NCI-H1417 (cell line): Measurements from ENCODE around the gene MED12L.
"Not testable (repeated sequence)": the region's sequence is repeated elsewhere in the genome, so short reads cannot be mapped to it uniquely, and the experiment has no call there.

Source experiments
- DNase-seq, 3 experiments: peaks; one replicate each; lab custom pipeline; 2025; lab: John Stamatoyannopoulos, UW

The MED12L gene

DNA sequence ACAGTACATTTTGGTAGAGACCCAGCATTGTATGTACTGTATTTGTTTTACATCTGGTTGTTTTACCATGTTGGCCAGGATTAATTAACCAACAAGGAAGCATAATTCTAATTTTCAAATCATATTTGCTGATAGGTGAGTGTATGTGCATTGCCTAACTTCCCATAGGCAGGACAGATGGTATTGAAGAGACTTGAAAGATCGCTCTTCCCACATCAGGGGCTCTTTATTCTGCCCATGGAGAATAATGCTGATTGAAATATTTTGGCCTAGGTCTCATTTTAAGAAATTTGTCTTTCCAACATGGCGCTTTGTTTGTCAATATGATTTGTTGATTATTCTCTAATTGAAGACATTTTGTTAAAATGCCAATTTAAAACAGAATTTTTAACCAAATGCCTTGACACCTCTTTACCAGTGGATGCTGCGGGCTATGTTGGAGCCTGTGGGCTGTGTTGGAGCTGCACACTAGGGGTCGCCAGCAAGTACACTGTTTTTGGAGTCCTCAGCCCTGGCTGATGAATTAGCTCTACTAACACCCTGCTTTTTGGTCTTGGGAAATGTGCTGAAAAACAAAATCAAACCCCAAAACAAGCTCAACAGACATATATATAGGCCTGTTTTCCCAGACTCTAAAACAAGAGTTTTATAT is 293.7 kb downstream of the MED12L start:
- no peak for DNase-seq

DNA sequence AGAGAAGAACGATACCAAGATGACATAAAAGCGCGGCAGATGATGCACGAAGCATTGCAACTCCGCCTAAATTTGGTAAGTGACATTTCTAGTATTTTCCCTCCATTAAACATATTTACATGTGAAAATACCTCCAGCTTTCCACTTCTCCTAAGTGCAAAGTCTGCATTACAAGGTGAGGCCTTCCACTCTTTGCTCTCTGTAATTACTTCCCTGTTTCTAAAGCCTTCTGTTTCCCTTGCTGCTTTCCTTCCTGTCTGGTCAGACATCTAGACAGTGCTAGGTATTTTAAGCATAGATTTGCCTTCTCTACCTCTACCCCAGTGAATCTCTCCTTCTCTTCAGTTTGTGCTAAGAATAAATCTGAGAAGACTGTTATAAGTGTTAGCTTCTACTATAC is 297.2 kb downstream of the MED12L start:
- no peak for DNase-seq

DNA sequence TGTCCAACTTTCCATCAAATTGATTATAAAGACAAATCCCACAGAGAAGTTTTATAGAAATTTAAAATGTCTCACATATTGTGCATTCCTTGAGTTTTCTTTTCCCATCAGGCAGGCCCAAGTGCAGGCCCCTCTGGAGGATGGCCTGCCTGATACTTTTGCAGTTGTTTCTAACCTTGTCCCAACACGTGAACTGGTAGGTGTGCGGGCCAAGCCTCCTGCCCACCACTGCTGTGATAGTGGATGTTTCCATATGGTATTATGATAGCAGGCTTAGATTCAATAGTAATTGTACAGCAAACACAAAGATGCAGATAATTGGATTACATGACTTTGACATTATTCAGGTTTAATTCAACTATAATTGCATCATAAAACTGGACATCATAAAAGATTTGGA is 297.6 kb downstream of the MED12L start:
- no peak for DNase-seq

DNA sequence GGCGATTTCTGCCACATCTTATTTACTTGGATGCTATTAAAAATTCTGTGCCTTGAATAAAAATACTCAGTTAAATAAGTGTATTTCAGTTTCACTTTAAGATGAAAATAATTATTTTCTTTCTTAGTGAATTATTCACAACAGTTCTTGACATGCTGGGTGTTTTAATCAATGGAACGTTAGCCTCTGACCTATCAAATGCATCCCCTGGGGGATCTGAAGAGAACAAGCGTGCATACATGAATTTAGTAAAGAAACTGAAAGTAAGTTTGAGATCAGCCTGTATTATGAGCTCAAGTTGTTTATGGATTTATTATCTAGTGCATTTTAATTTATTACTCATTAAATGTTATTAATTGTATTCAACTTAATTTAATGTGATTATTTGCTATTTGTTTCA is 298.5 kb downstream of the MED12L start:
- no peak for DNase-seq

DNA sequence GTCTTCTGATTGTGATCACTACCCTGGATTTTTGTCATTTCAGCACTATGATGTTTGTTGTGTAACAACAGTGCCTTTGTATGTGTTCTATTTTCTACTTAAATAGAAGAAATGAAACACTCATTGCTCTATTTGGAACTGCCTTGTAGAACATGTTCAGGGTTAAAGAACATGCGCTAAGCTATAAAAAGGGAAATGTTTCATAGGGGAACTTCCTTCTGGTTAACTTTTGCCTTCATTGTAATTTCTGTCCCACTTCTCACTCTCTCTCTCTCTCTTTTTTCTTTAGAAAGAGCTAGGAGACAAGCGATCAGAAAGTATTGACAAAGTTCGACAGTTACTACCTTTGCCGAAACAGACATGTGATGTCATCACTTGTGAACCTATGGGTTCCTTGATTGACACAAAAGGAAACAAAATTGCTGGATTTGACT is 299.3 kb downstream of the MED12L start, which contains the start of gene P2RY12:
TSS of gene P2RY12 (minus strand) at position 13 of the 434 bp plus-strand sequence. CDS start 45,908 bp downstream, outside the sequence.
- no peak for DNase-seq

DNA sequence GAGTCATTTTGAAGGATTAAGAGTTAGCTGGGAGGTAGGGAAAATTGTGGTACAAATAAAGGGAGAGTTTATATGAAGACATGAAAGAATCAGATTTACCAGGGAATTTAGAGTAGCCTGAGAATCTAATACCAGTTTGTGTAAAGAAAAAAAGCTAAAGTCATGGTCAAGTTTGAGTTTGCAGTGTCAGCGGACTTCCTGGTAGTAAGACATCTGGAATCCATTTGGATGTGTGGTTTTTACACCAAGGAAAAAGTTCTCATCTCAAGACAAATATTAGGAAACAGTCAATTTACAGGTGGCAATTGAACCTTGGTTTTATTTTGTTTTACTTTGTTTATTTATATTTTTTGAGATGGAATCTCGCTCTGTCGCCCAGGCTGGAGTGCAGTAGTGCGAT is 300.6 kb downstream of the MED12L start:
- no peak for DNase-seq

DNA sequence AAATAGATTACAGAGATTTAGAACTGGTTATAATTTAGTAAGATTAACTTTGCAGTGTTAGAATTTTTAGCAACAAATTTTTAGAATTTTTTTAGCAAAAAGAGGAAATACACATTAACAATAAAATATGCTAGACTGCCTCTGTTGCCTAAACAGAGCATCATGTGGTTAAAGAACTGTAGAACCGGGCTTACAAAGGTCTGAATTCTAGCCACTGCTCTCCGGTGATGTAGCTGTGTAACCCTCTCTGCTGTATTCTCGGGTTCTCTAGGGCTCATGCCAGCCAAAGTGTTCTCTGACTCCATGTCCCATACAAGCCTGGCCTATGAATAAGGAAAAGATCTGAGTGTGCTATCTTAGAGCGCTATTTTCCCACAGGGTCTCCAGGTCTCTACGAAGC is 302.0 kb downstream of the MED12L start:
- no peak for DNase-seq

DNA sequence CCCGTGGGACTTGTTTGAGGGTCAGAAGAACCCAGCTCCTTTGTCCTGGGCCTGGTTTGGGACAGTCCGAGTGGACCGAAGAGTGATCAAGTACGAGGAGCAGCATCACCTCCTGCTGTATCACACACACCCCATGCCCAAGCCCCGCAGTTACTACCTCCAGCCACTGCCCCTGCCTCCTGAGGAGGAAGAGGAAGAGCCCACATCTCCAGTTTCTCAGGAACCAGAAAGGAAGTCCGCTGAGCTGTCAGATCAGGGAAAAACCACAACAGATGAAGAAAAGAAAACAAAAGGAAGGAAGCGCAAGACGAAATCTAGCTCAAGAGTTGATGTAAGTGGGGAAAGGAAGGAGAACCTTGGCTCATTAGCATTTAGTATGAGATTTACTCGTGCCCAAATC is 302.4 kb downstream of the MED12L start:
- DNase-seq: no peak

DNA sequence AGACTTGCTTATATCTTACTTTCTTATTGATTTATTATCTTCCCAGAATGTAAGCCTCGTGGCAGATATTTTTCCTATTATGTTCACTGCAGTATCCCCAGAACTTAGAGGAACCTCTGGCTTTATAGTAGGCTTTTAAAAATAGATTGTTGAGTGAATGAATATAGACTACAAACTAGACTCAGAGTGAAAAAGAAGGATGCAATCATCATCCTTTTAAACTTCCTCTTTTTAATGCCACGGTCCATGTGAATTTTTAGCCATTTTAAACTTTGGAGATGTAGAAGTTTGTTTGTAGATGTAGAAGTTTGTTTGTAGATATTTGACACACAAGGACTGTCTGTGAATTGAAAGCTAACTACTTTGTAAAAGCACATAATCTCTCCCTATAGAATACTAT is 306.3 kb downstream of the MED12L start:
- DNase-seq: no peak

DNA sequence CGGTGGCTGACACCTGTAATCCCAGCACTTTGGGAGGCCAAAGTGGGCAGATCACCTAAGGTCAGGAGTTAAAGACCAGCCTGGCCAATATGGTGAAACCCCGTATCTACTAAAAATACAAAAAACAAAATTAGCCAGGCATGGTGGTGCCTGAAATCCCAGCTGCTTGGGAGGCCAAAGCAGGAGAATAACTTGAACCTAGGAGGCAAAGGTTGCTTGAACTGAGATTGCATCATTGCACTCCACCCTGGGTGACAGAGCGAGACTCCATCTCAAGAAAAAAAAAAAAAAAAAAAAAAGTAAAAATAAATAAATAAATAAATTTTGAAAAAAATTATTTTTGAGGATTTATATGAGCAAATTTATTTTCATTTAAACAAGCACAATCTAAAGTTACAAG is 306.7 kb downstream of the MED12L start:
- not testable (repeated sequence) for DNase-seq

DNA sequence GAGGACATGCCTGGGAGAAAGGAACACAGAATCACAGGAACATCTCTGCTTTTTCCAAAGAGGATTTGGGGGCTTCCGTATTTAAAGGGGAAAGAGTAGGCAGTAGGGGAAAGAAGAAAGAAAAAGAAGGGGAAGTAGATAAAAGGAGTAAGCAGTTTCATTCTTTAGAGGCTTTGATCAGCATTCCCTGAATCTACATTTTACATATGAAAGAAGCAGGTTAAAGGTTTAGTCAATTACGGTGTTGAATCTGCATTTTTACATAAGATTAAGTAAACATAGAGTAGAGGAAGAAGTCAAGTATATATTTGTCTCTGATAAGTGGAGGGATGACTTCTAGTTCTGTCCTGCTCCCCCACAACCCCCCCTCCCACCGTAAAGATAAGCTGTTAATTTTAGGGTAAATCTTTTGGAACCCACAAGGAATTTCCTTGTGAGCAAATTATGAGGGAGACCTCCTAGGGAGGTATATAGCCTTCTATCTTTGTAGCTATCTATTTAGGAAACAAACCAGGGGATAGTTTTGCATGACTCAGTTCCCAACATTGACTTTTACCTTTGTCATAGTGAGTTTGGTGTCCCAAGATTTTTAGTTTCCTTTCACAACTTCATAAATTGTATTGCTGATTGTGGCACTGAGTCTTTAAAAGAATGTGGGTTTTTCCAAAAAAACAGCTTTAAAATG is 307.8 kb downstream of the MED12L start:
- DNase-seq: no peak

DNA sequence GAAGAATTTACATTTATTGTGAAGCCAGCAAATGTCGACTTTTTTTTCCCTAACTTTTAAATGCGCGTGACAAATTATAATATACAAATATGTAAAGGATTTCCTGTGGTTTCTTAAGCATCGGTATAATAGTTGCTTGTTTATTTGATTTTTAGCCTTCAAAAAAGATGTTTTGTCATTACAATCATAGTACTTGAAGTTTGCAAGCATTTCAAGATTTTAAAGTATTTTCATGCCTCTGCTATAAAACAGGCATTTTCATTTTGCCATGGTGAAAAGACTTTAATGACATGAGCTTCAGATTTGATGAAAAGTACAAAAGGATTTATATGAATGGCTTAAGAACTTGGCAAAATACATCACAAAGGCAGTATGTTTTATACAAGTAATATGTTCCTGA is 308.5 kb downstream of the MED12L start:
- no peak for DNase-seq

DNA sequence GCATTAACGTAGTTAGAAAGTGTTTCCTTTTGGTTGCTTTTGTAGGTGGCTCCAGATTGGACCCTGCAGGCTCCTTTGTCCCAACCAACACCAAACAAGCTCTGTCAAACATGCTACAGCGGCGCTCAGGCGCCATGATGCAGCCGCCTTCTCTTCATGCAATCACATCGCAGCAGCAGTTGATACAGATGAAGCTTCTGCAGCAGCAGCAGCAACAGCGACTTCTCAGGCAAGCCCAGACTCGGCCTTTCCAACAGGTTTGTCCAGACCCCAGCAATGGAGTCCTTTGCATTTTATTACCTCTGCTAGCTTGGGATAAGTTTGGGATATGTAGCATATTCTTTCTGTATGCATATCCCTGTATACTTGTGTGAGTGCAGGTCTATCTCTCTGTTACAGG is 309.1 kb downstream of the MED12L start:
- DNase-seq: no peak

DNA sequence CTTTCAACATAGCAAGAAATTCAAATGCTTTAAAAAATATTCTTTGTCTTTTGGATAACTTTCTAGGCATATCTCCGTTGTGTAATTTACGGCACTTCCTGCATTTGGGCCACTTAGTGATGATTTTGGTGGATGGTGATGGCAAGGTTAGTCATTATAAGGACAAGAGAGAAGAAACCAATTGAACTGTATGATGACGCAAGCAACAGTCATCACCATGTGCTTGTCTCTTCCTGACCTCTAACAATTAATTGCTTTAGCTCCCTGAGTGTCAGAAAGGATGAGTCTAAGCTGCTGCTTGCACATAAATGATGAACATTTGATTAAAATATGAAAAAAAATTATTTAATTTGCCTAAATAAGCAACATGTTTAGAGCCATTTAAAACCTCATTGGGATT is 310.3 kb downstream of the MED12L start:
- DNase-seq: no peak

DNA sequence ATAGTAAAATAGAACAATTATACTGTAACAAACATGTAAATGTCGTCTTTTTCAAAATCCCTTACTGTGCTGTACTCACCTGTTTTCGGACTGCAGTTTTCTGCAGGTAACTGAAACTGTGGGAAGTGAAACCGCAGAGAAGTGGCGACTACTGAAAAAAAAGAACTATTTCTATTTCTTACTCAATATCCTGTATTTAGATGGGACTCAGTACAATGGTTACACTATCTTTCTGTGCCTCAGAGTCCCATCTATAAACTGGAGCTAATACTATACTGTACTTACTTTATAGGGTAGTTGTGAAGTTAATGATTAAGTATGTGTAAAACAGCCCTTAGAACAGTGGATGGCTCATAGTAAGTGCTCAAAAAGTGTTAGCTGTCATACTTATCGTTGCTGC is 313.4 kb downstream of the MED12L start:
- DNase-seq: no peak

DNA sequence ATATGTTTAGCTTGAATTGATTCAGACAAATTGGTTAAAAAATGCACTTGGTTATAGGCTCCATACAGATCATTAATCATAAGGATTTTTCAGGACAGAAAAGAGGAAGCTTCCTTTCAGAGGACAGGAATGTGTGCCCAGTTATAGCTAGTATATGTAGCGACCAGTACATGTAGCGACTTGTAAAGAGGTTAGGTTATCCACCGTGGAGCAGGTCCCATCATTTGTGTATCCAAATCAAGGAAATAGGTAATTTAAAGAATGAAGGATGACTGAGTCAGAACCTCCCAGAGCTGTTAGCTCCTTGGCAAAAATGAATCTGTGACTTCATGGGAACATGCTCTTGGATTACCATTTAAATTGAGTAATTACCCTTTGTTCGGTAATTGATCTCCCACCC is 314.9 kb downstream of the MED12L start:
- DNase-seq: no peak

DNA sequence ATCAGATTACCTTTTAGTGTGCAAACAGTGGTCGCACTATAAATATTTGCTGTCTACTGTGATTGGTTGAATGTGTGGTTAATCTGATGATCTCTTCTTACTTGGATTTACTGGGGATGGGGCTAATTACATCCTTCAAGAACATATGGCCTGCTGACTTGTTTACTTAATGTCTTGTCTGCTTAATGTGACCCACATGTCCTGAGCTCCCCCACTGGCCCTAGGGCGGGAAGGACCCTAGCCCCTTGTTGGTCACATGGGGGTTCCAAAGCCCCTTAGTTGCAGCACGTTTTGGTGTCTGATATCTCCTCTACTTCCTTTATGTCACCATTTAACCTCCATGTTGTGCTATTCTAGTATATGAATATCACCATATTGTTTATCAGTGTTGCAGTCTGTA is 316.9 kb downstream of the MED12L start:
- DNase-seq: peak in 1 of 3 experiments; percentile 36

DNA sequence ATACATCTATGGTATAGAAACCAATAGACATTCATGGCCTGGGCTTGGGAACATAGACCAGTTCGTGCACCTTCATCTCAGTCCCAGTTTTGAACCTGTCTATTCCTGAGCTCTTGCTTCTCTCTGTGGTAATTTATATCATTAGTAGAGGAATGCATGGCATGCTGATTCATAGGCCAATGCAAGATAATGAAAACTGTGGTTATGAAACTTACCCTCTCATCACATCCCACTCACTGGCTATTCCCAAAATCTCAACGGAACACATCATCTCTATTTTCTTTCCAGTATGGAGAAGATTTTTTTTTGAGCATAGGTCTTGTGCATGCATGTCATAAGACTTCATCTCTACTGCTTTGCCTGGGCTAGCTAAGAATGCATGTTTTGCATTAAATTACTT is 317.8 kb downstream of the MED12L start:
- DNase-seq: no peak

DNA sequence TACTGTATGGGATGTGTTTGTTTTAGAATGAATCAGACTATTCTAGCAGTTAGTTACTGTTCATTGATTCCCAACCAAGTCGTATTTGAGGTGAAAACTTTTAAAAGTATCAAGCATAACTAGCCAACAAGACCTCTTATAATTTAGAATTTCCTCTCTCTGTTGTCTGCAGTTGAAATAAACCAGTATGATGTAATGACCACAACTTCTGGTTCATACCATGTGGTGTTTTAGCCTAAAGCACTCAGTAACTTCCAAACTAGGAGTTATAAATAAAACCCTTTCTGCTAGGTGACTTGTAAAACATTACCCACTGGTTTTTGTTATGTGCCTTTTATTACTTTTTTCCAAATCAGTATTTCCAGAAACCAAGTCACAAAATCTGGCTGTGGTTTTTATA is 318.9 kb downstream of the MED12L start:
- no peak for DNase-seq

DNA sequence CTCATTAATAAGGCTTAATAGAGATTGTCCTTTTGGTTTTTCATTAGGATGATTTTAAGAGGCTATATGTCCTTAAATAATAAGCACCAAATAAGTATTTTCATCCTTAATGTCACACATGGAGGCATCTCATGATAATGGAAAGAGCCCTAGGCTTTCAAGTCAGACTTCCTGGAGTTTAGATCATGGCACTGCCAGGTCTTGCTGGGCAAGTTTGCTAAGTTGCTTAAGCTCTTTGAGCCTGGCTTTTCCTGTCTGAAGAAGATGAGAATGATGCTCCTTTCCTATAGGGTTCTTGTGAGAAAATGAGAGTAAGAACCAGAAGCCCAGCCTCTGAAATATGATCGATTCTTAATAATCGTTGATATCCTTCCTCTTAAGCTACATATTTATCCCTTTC is 322.5 kb downstream of the MED12L start:
- no peak for DNase-seq

DNA sequence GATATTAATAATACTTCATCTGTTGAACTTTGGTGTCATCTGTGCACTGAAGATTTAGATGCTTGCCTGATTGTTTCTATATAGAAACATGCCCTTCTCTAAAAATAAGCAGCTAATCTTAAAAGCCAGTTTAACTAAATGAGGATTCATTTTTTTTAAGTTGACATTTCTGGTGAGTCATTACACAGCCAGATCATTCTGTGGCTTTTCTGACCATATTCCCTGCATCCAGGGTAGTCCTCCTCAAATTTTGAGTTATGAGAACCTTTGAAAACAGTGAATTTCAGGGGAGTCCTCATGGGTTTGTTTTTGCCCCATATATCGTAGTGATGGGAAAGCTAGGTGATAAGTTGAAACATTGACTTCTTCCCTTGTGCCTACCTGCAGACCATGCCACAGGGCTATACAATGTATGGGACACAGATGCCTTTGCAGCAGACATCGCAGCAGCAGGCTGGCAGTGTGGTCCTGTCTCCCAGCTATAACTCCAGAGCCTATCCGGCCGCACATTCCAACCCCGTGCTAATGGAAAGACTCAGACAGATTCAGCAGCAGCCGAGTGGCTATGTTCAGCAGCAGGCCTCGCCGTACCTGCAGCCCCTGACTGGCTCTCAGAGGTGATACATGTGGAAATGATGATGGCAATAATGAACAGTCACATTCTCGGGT is 325.6 kb downstream of the MED12L start:
- no peak for DNase-seq

DNA sequence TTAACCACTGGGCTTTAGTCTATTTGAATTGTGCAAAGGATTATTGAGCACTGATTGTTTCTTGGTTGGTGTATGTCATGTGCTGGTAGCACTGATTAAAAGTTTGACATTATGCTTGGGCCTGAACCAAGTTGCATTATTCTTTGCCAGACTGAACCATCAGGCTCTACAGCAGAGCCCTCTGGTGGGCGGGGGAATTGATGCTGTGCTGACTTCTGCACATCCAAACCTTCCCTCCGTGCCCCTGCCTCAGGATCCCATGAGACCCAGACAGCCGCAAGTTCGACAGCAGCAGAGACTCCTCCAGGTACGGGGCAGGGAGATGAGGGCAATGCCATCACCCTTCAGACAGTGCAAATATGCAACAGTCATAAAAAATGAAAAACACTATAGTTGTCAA is 327.5 kb downstream of the MED12L start:
- DNase-seq: no peak

DNA sequence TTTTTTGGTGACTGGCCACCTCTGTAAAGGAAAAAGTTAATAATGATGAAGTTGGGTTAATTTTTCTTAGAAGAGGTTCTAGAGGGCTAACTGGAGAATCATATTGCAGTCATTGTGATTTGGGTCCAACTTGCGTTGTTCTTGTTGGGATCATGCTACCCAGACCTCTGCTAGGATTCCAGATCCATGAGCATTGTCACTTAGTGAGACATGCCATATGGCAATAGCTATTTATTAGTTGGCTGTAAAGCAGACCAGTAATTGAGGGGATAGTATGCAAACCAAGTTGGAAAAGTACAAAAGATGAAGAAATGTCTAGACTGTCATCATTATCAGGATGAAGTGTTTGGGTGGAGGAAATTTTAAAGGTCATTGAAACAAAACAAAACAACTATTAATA is 329.8 kb downstream of the MED12L start:
- DNase-seq: no peak
